HepG2 (cell line): ENCODE data around the gene RHBDF2. TPM values are rescaled to one million over a fixed set of nuclear protein-coding genes. Genes with fewer than 3 reads are reported as not detected.

Experiments
- HMGA1 ChIP-seq: sonication (generic); formaldehyde crosslinking; conservative IDR thresholded peaks from 2 replicates; pipeline ENCODE4 v1.4.0; 2020; ENCODE audit warnings: missing genetic modification reagents
- JUND ChIP-seq: sonication (generic); formaldehyde crosslinking; IDR thresholded peaks from 2 replicates; pipeline ENCODE4 v1.8.0; 2022; ENCODE audit warnings: mild to moderate bottlenecking, missing genetic modification reagents
- LCORL ChIP-seq, 2 experiments: fragments of 450-650 bp in 1 of 2; sonication (generic) in 1 of 2; formaldehyde crosslinking in 1 of 2; IDR thresholded peaks; 2 replicates each; pipeline versions ENCODE4 v1.5.0 to v1.6.1; 2017 to 2020; ENCODE audit warnings: antibody characterized with exemption in 1 of 2, missing genetic modification reagents in 1 of 2
- NR2F6 ChIP-seq, 2 experiments: IDR thresholded peaks; 2 replicates each; pipeline ENCODE4 v1.6.1; 2016; ENCODE audit warnings: antibody characterized with exemption in 1 of 2, mild to moderate bottlenecking in 1 of 2
- REL ChIP-seq: sonication (generic); formaldehyde crosslinking; conservative IDR thresholded peaks from 2 replicates; pipeline ENCODE4 v1.8.0; 2022; ENCODE audit warnings: mild to moderate bottlenecking, missing genetic modification reagents, moderate library complexity
- REXO4 ChIP-seq: sonication (generic); formaldehyde crosslinking; IDR thresholded peaks from 2 replicates; pipeline ENCODE4 v1.8.0; 2022; ENCODE audit warnings: missing genetic modification reagents, mild to moderate bottlenecking, borderline replicate concordance
- SAP130 ChIP-seq: IDR thresholded peaks from 2 replicates; pipeline ENCODE4 v1.6.1; 2016; ENCODE audit warnings: low read depth
- SYNCRIP ChIP-seq: fragments of 200-400 bp; formaldehyde crosslinking; IDR thresholded peaks from 2 replicates; pipeline ENCODE4 v1.6.1; 2018; ENCODE audit warnings: mild to moderate bottlenecking, low read depth, low read length; ENCODE audit not compliant: insufficient read depth
- TEAD3 ChIP-seq: optimal IDR thresholded peaks from 2 replicates; pipeline ENCODE3; 2016; ENCODE audit warnings: borderline replicate concordance
- THAP9 ChIP-seq: sonication (generic); formaldehyde crosslinking; IDR thresholded peaks from 2 replicates; pipeline ENCODE4; 2020; ENCODE audit warnings: missing genetic modification reagents, mild to moderate bottlenecking, borderline replicate concordance
- ZNF121 ChIP-seq: sonication (generic); formaldehyde crosslinking; IDR thresholded peaks from 2 replicates; pipeline ENCODE4 v1.5.0; 2020; ENCODE audit warnings: mild to moderate bottlenecking, missing genetic modification reagents
- ZNF224 ChIP-seq: sonication (generic); formaldehyde crosslinking; IDR thresholded peaks from 2 replicates; pipeline ENCODE4 v1.5.0; 2020; ENCODE audit warnings: mild to moderate bottlenecking, missing genetic modification reagents
- ZNF782 ChIP-seq: sonication (generic); formaldehyde crosslinking; IDR thresholded peaks from 2 replicates; pipeline ENCODE4 v1.4.0; 2020; ENCODE audit warnings: missing genetic modification reagents, mild to moderate bottlenecking, borderline replicate concordance
- ZSCAN25 ChIP-seq: sonication (generic); formaldehyde crosslinking; IDR thresholded peaks from 2 replicates; pipeline ENCODE4 v1.8.0; 2022; ENCODE audit warnings: mild to moderate bottlenecking, missing genetic modification reagents
- polyA plus RNA-seq, 8 experiments: library from polyadenylated mRNA; depleted of rRNA in 3 of 8; stranded (reverse) in 7 of 8; unstranded in 1 of 8; fragments of >200 nt; fragmentation: Illumina TruSeq in 4 of 8; extraction: Trizol in 4 of 8; gene quantifications; 2 replicates each; pipeline versions ENCODE4 v1.2.1 to v1.2.3, GENCODE V29; 2011 to 2016; ENCODE audit warnings: low read depth in 4 of 8, missing spikeins in 1 of 8, mixed read lengths in 1 of 8; ENCODE audit not compliant: insufficient read depth in 1 of 8
- total RNA-seq, 5 experiments: library from RNA; depleted of rRNA; stranded (reverse); fragments of >200 nt; fragmentation: Illumina TruSeq; extraction: Trizol; gene quantifications; 2 replicates each; pipeline ENCODE4 v1.2.3, GENCODE V29; 2016; ENCODE audit warnings: low read depth in 1 of 5
- TF ChIP-seq, protein P1 (sequence below): sonication (generic); formaldehyde crosslinking; IDR thresholded peaks from 2 replicates; pipeline ENCODE4 v1.4.0; 2020; ENCODE audit warnings: missing genetic modification reagents, borderline replicate concordance
- TF ChIP-seq, protein P2 (sequence below), 2 experiments: sonication (generic) in 1 of 2; formaldehyde crosslinking in 1 of 2; IDR thresholded peaks; 2 replicates each; pipeline versions ENCODE4 v1.5.1 to v1.6.1; 2011 to 2020; ENCODE audit warnings: borderline replicate concordance in 1 of 2, low read depth in 1 of 2, low read length in 1 of 2, mild to moderate bottlenecking in 1 of 2, missing genetic modification reagents in 1 of 2, moderate library complexity in 1 of 2
- TF ChIP-seq, protein P3 (sequence below): sonication (generic); formaldehyde crosslinking; conservative IDR thresholded peaks from 2 replicates; pipeline ENCODE4 v1.4.0; 2020; ENCODE audit warnings: missing genetic modification reagents
- TF ChIP-seq, protein P4 (sequence below): sonication (generic); formaldehyde crosslinking; IDR thresholded peaks from 2 replicates; pipeline ENCODE4 v1.4.0; 2020; ENCODE audit warnings: missing genetic modification reagents, mild to moderate bottlenecking, borderline replicate concordance

RHBDF2 gene
- total and polyA plus RNA-seq, 2 of the 13 experiments (the other 11 are each of a cell fraction or from before 2014, with no cell fraction given): 7.8 to 24.2 TPM

DNA sequence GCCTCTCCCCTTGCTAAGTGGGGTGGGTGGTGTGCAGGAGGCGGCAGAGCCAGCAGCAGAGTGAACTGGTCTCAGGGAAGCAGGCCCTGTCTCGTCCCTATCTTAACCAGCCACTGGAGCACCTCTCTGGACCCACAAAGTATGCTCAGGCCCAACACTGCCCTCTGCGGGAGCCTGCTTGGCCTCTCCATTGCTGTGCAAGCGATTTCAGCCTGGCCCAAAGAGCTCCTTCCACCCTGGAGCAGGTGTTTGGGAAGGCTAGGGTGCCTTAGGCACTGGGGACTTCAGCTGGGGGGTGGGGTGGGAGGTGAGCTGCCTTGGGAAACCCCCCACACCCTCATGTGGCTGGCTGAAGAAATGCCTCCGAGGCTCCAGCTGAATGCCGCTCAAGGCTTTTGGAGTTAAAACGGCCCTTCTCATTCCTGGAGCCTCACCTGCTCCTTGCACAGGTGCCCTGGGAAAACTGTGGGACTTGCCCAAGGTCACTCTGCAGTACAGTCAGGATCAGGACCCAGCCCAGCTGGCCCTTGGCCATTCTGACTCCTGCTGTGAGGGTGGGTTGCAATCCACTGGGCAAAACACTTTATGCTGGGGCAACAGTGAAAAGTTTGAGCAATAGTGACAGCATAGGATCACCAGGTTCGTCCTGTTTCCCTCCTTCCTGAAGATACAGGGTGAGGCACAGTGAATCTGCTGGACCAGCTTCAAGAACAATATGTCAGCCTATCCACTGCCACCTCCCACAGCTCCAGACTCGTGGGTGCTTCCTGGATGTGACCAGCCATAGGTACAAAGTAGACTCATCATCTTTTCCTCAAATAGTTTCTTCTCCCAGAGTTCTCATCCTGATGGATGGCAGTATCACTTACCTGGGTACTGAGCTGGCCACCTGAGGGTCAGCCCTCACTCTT, 42.4 kb downstream of the RHBDF2 start (continued):
- TF ChIP-seq, protein P1, sequence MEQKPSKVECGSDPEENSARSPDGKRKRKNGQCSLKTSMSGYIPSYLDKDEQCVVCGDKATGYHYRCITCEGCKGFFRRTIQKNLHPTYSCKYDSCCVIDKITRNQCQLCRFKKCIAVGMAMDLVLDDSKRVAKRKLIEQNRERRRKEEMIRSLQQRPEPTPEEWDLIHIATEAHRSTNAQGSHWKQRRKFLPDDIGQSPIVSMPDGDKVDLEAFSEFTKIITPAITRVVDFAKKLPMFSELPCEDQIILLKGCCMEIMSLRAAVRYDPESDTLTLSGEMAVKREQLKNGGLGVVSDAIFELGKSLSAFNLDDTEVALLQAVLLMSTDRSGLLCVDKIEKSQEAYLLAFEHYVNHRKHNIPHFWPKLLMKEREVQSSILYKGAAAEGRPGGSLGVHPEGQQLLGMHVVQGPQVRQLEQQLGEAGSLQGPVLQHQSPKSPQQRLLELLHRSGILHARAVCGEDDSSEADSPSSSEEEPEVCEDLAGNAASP: no peak
- no peak for TF ChIP-seq SYNCRIP
- TF ChIP-seq HMGA1: no peak
- TF ChIP-seq REL (CRISPR knock-in tag): no peak
- no peak for TF ChIP-seq ZNF782 (CRISPR knock-in tag)
- no peak; the same call in 1 of the 2 replicates for TF ChIP-seq THAP9 (CRISPR knock-in tag)
- TF ChIP-seq LCORL (IDR thresholded peaks at IDR 0.05): no peak
- TF ChIP-seq LCORL (CRISPR knock-in tag; IDR thresholded peaks at IDR 0.05): no peak
- TF ChIP-seq JUND (CRISPR knock-in tag): no peak
- TF ChIP-seq ZSCAN25 (CRISPR knock-in tag): no peak
- no peak for TF ChIP-seq ZNF224 (CRISPR knock-in tag)
- peak; percentile 59 for TF ChIP-seq TEAD3
- TF ChIP-seq SAP130 (CRISPR knock-in tag): 0 out of 2 replicates have a peak, but pooled peaks have one; percentile 33
- TF ChIP-seq, protein P2, sequence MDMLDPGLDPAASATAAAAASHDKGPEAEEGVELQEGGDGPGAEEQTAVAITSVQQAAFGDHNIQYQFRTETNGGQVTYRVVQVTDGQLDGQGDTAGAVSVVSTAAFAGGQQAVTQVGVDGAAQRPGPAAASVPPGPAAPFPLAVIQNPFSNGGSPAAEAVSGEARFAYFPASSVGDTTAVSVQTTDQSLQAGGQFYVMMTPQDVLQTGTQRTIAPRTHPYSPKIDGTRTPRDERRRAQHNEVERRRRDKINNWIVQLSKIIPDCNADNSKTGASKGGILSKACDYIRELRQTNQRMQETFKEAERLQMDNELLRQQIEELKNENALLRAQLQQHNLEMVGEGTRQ (IDR thresholded peaks at IDR 0.05; ENCODE audit: low read depth, low read length): no peak
- TF ChIP-seq, protein P2 (CRISPR knock-in tag; IDR thresholded peaks at IDR 0.05; ENCODE audit: borderline replicate concordance): no peak
- no peak for TF ChIP-seq REXO4 (CRISPR knock-in tag)
- TF ChIP-seq, protein P3, sequence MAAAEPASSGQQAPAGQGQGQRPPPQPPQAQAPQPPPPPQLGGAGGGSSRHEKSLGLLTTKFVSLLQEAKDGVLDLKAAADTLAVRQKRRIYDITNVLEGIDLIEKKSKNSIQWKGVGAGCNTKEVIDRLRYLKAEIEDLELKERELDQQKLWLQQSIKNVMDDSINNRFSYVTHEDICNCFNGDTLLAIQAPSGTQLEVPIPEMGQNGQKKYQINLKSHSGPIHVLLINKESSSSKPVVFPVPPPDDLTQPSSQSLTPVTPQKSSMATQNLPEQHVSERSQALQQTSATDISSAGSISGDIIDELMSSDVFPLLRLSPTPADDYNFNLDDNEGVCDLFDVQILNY: 0 out of 2 replicates have a peak, but pooled peaks have one; percentile 32
- no peak for TF ChIP-seq NR2F6 (IDR thresholded peaks at IDR 0.05)
- 0 out of 2 replicates have a peak, but pooled peaks have one; percentile 26 for TF ChIP-seq NR2F6 (CRISPR knock-in tag; IDR thresholded peaks at IDR 0.05)
- no peak for TF ChIP-seq ZNF121 (CRISPR knock-in tag)
- TF ChIP-seq, protein P4, sequence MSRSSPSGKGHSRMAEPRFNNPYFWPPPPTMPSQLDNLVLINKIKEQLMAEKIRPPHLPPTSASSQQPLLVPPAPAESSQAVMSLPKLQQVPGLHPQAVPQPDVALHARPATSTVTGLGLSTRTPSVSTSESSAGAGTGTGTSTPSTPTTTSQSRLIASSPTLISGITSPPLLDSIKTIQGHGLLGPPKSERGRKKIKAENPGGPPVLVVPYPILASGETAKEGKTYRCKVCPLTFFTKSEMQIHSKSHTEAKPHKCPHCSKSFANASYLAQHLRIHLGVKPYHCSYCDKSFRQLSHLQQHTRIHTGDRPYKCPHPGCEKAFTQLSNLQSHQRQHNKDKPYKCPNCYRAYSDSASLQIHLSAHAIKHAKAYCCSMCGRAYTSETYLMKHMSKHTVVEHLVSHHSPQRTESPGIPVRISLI (CRISPR knock-in tag): no peak
